ENCODE measurements around the gene SUCLG2. TPM values are rescaled to one million over a fixed set of nuclear protein-coding genes. Genes with fewer than 3 reads are reported as not detected.

Gene SUCLG2, protein sequence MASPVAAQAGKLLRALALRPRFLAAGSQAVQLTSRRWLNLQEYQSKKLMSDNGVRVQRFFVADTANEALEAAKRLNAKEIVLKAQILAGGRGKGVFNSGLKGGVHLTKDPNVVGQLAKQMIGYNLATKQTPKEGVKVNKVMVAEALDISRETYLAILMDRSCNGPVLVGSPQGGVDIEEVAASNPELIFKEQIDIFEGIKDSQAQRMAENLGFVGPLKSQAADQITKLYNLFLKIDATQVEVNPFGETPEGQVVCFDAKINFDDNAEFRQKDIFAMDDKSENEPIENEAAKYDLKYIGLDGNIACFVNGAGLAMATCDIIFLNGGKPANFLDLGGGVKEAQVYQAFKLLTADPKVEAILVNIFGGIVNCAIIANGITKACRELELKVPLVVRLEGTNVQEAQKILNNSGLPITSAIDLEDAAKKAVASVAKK
- 32.3 to 43.2 TPM (median 39.4 TPM) in 5 replicates for total RNA-seq (2022; extraction: Qiagen RNA extraction; ENCODE audit: low read depth)

DNA sequence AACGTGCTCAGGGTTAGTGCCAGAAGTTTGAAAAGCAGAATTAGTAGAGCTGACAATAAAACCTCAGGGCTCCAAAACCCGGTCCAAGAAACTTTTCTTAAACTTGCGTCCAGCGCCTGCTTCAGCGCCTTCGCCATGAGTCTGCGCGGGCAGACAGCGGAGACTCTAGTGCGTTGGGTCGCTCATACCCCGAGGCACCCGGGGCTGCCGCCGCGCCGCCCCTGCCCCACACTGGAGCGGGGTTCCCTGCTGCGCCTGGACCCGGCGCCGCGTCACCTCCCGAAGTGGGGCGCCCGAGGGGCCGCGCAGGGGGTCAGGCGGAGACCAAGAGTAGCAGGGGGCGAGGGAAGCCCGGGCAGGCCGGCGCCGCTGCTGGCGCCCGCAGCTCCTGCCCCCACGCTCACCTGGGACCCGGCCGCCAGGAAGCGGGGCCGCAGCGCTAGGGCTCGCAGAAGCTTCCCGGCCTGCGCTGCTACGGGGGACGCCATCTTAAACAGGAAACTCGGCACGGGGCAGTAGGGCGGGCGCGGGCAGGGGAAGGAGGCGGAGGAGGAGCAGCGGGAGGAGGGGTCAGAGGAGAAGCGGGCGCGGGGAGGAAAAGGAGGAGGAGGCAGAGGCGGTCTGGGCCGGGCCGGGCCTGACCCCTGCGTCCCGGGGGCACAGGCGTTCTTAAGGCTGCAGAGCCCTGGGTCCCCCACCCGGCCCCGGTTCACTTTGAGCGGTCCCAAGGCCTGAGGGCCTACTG lies at the start of gene SUCLG2:
SUCLG2 (minus strand) TSS at position 514 of the 745 bp plus-strand sequence; CDS start at position 488, 26 bp downstream.

Measured in A549 treated with DMSO at 1 μM for 4 hours (cell line).